Mucosa of rectum (tissue), 2 donors: ENCODE results near the gene NET1.
"Not testable (repeated sequence)": the region's sequence is repeated elsewhere in the genome, so short reads cannot be mapped to it uniquely, and the experiment has no call there.

Source experiments
- H3K27ac ChIP-seq, 2 donors: one replicate each; pipeline ENCODE4 v1.7.0; 2013; ENCODE audit warnings: inconsistent platforms in 2 of 2, low read depth in 2 of 2, low read length in 2 of 2
- H3K27me3 ChIP-seq, 2 donors: one replicate each; pipeline ENCODE4 v1.7.0; 2013; ENCODE audit warnings: low read length in 2 of 2; ENCODE audit not compliant: control insufficient read depth in 2 of 2, insufficient read depth in 2 of 2
- H3K36me3 ChIP-seq, 2 donors: one replicate each; pipeline ENCODE4 v1.7.0; 2013; ENCODE audit warnings: low read length in 2 of 2; ENCODE audit not compliant: control insufficient read depth in 2 of 2, insufficient read depth in 2 of 2
- H3K4me1 ChIP-seq, 2 donors: one replicate each; pipeline ENCODE4 v1.7.0; 2013; ENCODE audit warnings: low read length in 2 of 2, mild to moderate bottlenecking in 1 of 2; ENCODE audit not compliant: control insufficient read depth in 2 of 2, insufficient read depth in 2 of 2
- H3K4me3 ChIP-seq, 2 donors: one replicate each; pipeline ENCODE4 v1.7.0; 2013; ENCODE audit warnings: low read length in 2 of 2
- H3K9ac ChIP-seq, 2 donors: one replicate each; pipeline ENCODE4 v1.7.0; 2013; ENCODE audit warnings: low read length in 2 of 2, low read depth in 1 of 2, mild to moderate bottlenecking in 1 of 2
- H3K9me3 ChIP-seq, 2 donors: one replicate each; pipeline ENCODE4 v1.7.0; 2013; ENCODE audit warnings: low read length in 2 of 2; ENCODE audit not compliant: control insufficient read depth in 2 of 2
- donor health status: healthy.
- donor health status: Normal muscosa, but diverticular disease.

NET1 gene

DNA sequence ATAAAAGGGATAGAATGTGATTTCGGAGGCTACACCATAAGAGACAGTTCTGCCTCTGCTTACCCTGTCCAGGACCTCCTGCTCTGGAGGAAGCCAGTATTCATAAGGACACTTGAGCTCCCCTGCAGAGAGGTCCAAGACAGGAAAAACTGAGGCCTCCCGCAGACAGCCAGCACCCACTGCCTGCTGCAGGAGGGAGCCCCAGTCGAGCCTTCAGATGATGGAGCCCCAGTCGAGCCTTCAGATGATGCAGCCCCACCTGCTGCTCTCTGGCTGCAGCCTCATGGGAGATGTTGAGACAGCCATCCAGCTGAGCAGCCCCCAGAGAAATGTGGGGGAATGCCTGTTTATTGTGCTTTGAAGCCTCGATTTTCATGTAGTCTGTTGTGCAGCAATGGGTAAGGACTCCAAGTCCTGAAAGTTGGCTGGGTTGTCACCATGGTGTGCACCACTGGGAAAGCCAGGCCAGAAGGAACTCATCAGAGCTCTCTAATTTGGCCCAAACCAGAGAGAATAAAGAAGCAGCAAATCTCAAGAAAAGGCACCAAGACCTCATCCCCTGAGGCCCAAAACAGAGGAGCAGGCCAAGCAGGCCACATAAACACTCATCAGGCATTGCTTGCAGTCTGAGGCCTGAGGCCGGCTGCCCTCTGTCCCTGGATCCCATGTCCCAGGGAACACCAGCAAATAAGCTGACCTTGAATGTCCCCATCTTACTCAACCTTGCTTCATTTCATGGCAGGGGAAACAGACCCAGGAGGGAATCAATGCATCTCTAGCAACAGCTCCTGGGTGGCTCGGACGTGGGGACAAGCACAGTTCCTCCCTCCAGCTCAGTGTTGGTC lies 56.1 kb downstream of the NET1 start:
- H3K9me3 ChIP-seq: no peaks in the 10 kb centered on the region
- H3K27ac ChIP-seq: peak overlapping the region; percentile 89 to 94
- H3K9ac ChIP-seq: peak overlapping the region in 1 of 2 donors; percentile 63
- H3K4me1 ChIP-seq: peaks cover 25 to 31% of the 10 kb centered on the region in 2 donors
- H3K27me3 ChIP-seq: no peaks in the 10 kb centered on the region
- no peak overlapping the region for H3K4me3 ChIP-seq
- H3K36me3 ChIP-seq: no peaks in the 10 kb centered on the region

DNA sequence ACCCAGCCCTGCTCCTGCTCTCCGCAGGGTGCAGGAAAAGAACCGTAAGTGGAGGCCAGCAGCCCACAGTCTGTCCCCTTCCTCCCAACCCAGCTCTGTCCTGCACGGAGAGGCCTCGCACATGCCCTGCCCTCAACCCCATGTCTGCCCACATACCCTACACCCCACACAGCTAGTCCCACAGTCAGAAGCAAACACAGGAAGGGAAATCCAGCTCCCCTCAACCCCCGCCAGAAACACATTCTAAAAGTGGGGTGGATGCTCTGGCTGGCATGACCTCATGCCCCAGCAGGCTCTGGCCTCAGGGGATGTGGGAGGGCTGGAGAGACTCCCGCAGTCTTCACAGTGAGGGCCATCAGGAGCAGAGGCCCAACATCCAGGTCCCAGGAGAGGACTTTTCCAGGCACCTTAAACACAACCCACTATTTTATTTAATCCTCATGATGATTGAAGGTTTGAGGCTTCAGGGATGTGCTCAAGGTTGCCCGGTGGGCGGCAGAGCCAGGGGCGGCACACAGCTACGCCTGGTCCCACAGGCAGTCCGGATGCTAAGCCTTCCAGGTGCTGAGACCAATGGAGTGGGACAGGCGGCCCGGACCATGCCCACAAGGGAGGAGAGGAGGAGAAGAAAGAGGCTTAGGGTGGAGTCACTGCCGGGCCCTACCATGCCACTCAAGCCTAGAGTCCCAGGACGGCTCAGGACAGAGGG lies 57.1 kb downstream of the NET1 start:
- no peak overlapping the region for H3K9ac ChIP-seq
- no peaks in the 10 kb centered on the region for H3K9me3 ChIP-seq
- H3K27me3 ChIP-seq: no peaks in the 10 kb centered on the region
- H3K36me3 ChIP-seq: no peaks in the 10 kb centered on the region
- H3K27ac ChIP-seq: no peak overlapping the region
- peaks cover 25 to 31% of the 10 kb centered on the region in 2 donors for H3K4me1 ChIP-seq
- H3K4me3 ChIP-seq: no peak overlapping the region

DNA sequence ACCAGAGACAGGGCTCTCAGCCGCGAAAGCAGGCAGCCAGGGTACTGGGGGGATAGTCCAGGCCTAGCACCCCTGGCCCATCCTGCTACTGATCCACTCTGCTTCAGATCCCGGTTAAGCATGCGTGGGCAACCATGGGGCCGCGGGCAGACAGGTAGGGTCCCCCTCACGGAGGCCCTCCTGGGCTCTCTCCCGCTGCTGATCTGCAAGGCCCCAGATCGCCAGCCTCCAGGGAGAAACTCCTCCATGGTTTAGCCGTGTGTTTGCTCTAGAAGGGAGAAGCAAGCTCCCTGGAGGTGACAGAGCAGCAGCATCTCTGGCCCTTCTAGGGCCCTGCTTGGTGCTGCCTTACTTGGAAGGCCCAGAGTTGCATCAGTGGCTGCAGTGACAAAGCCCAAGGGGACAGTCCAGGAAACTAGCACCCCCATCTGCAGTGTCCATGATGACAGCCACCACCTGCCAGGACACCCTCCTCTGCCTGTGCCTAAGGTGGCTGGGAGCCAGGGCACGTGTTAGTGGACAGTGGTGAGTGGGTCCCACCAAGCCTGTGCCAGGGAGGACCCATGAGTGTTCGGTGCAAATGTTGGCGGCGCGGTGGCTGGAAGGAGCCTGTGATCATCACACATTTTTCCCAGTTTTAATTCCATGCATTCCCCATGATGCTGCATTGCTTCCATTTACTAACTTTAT lies 57.9 kb downstream of the NET1 start:
- H3K36me3 ChIP-seq: no peaks in the 10 kb centered on the region
- H3K4me1 ChIP-seq: peaks cover 24 to 29% of the 10 kb centered on the region in 2 donors
- no peaks in the 10 kb centered on the region for H3K9me3 ChIP-seq
- no peak overlapping the region for H3K27ac ChIP-seq
- no peak overlapping the region for H3K4me3 ChIP-seq
- no peak overlapping the region for H3K9ac ChIP-seq
- no peaks in the 10 kb centered on the region for H3K27me3 ChIP-seq

DNA sequence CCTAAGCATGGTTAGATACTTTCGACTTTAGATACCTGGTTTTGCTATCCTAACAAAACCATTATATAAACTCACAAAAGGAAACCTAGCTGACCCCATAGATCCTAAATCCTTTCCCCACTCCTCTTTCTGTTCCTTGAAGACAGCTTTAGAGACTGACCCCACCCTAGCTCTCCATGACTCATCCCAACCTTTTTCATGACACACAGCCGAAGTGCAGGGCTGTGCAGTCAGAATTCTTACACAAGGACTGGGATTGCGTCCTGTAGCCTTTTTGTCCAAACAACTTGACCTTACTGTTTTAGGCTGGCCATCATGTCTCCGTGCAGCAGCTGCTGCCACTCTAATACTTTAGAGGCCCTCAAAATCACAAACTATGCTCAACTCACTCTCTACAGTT lies 62.3 kb downstream of the NET1 start:
- H3K4me1 ChIP-seq, H3K4me3 ChIP-seq, H3K27me3 ChIP-seq, H3K9ac ChIP-seq, H3K36me3 ChIP-seq, H3K9me3 ChIP-seq, H3K27ac ChIP-seq: not testable (repeated sequence)

DNA sequence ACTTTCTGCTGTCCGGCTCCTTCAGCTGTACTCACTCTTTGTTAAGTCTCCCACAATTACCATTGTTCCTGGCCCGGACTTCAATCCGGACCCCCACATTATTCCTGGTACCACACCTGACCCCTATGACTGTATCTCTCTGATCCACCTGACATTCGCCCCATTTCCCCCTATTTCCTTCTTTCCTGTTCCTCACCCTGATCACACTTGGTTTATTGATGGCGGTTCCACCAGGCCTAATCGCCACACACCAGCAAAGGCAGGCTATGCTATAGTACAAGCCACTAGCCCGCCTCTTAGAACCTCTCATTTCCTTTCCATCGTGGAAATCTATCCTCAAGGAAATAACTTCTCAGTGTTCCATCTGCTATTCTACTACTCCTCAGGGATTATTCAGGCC lies 62.7 kb downstream of the NET1 start:
- H3K27ac ChIP-seq, H3K4me3 ChIP-seq, H3K9me3 ChIP-seq, H3K4me1 ChIP-seq, H3K9ac ChIP-seq, H3K27me3 ChIP-seq, H3K36me3 ChIP-seq: not testable (repeated sequence)

DNA sequence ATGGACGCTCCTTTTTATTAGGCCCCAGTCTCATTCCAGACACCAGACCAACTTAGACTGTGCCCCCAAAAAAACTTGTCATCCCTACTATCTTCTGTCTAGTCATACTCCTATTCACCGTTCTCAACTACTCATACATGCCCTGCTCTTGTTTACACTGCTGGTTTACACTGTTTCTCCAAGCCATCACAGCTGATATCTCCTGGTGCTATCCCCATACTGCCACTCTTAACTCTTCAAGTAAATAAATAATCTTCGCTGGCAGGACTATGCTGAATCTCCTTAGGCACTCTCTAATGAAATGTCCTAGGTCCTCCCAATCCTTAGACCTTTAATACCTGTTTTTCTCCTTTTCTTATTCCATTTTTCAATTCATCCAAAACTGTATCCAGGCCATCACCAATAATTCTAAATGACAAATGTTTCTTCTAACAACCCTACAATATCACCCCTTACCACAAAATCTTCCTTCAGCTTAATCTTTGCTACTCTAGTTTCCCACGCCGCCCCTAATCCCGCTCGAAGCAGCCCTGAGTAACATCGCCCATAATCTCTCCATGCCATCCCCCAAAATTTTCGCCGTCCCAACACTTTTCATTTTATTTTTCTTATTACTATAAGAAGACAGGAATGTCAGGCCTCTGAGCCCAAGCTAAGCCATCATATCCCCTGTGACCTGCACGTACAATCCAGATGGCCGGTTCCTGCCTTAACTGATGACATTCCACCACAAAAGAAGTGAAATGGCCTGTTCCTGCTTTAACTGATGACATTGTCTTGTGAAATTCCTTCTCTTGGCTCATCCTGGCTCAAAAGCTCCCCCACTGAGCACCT lies 63.8 kb downstream of the NET1 start:
- H3K9ac ChIP-seq, H3K27me3 ChIP-seq: not testable (repeated sequence)

DNA sequence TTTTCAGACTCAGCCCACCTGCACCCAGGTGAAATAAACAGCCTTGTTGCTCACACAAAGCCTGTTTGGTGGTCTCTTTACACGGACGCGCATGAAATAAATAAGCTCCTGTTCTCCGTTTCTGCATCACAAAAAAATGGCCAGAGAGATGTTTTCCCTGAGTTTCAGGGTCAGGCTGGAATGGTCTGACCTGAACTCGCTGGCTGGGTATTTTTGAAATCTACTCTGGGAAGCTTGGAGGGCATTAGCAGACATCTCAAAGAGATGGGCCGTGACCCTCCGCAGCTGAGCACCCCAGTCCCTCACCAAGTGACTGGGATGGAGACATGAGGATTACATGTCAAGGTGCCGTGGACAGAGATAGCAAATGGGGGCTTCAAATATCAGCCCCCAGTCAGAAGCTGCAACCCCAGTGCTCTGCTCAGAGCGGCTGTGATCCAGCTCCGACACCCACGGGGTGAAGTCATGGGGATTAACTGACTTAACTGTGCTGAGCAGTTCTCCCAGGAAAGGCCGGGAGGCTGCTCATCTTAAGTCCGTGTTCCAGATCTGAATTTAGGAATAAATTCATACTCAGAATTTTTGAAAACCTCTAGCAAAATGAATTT lies 64.7 kb downstream of the NET1 start:
- Histone ChIP-seq H3K4me3 (no peak overlapping the region), H3K9me3 (no peaks in the 10 kb centered on the region), H3K4me1 (no peaks in the 10 kb centered on the region), H3K36me3 (no peaks in the 10 kb centered on the region), H3K27me3 (no peaks in the 10 kb centered on the region), H3K9ac (no peak overlapping the region), H3K27ac (no peak overlapping the region)

More for the DNA sequence above, 63.8 kb downstream of the NET1 start:
- not testable (repeated sequence) for H3K9me3 ChIP-seq, H3K36me3 ChIP-seq, H3K27ac ChIP-seq, H3K4me3 ChIP-seq, H3K4me1 ChIP-seq

DNA sequence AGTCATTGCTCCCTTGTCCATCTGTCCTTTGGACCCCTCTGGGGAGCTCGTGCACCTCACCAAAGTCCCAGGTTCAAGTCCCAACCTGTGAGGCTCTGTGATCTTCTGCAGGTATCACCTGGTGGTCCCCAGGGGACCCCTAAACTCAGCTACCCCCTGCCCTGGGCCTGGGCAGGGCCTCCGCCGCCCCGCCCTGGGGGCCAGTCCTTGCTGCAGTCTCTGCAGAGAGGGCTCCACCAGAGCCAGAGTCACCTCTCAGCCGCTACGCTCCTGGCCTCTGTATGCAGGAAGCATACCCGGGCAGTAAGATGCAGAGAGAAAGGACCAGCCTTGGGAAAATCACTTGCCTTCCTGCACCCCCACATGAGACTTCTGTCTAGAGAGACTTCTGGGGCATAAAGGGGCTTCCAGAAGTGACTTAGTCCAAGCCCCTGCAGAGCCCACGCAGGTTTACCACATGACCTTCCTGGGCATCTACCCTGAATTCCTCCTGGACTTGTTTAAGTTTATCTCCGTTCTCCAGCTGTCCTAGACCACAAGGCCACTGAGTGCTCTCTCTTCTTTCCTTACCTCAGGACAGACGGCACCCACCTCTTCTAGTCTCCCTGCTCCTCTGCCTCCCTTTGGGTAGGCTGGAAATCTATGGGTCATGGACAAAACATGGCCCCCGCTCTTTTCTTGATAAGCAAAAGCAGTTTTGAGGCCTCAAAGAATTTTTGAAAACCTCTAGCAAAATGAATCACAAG lies 65.8 kb downstream of the NET1 start:
- H3K4me1 ChIP-seq: no peaks in the 10 kb centered on the region
- H3K9ac ChIP-seq: no peak overlapping the region
- H3K36me3 ChIP-seq: no peaks in the 10 kb centered on the region
- no peak overlapping the region for H3K4me3 ChIP-seq
- no peak overlapping the region for H3K27ac ChIP-seq
- no peaks in the 10 kb centered on the region for H3K9me3 ChIP-seq
- H3K27me3 ChIP-seq: no peaks in the 10 kb centered on the region

DNA sequence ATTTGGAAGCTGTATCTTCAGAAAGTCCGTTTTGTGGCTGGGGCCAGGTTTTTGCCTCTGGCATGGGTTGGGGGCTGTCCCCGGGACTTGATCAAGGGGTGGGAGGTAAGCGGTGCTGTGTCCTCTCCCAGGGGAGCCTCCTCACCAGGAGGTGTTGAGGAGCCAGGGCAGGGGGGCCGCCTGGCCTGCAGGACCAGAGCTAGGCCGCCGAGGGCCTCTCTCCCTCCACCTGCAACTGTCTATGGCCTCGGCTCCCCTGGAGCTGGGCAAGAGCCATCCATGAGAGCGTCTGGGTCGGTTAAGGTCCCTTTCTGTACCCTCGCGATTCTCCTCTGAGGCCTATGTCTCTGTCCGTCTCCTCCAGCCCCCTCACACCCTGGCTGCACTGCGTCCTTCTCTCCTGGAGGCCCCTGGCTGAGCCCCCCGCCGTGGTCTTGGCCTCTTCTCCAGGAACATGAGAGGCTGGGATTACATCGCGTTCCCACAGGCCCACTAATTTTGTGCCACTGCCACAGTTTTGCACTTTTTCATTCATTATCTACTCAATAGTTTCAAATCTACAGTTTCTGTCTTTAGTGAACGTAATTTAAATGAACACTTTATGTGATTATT lies 66.4 kb downstream of the NET1 start:
- Histone ChIP-seq H3K9ac (no peak overlapping the region), H3K9me3 (no peaks in the 10 kb centered on the region), H3K4me1 (no peaks in the 10 kb centered on the region), H3K4me3 (no peak overlapping the region), H3K36me3 (no peaks in the 10 kb centered on the region), H3K27me3 (no peaks in the 10 kb centered on the region), H3K27ac (no peak overlapping the region)
